SJCRH30 (cell line): Measurements from ENCODE around the gene GNAS. TPM values are rescaled to one million over a fixed set of nuclear protein-coding genes. Genes with fewer than 3 reads are reported as not detected.

Experiments used
- DNase-seq, 2 experiments: peaks; one replicate each; pipeline ENCODE4 v3.0.0-alpha.2; 2015 to 2020
- H3K27ac ChIP-seq: fragments of 250-450 bp; sonication (Bioruptor Pico); 2 replicates; pipeline ENCODE4 v1.5.1; 2020; ENCODE audit warnings: mild to moderate bottlenecking, moderate library complexity
- H3K27me3 ChIP-seq: fragments of 250-450 bp; sonication (Bioruptor Pico); 2 replicates; pipeline ENCODE4 v1.5.1; 2020; ENCODE audit warnings: mild to moderate bottlenecking, moderate library complexity
- H3K36me3 ChIP-seq: fragments of 250-450 bp; sonication (Bioruptor Pico); 2 replicates; pipeline ENCODE4 v1.5.1; 2020; ENCODE audit warnings: mild to moderate bottlenecking, moderate library complexity
- H3K4me1 ChIP-seq: fragments of 250-450 bp; sonication (Bioruptor Pico); 2 replicates; pipeline ENCODE4 v1.5.1; 2020; ENCODE audit warnings: mild to moderate bottlenecking, moderate library complexity
- H3K4me3 ChIP-seq: fragments of 250-450 bp; sonication (Bioruptor Pico); 2 replicates; pipeline ENCODE4 v1.5.1; 2020; ENCODE audit warnings: mild to moderate bottlenecking, moderate library complexity
- H3K9me3 ChIP-seq: fragments of 250-450 bp; sonication (Bioruptor Pico); replicated peaks from 2 replicates; pipeline ENCODE4 v1.5.1; 2020; ENCODE audit warnings: mild to moderate bottlenecking, moderate library complexity
- total RNA-seq: library from RNA; depleted of rRNA; stranded (reverse); fragments of >200 nt; shearing (Covaris generic); gene quantifications from 2 replicates; pipeline ENCODE4 v1.2.3, GENCODE V29; 2014

GNAS gene
- total RNA-seq, 1 experiment from 2014 or later = 2,094 TPM

DNA sequence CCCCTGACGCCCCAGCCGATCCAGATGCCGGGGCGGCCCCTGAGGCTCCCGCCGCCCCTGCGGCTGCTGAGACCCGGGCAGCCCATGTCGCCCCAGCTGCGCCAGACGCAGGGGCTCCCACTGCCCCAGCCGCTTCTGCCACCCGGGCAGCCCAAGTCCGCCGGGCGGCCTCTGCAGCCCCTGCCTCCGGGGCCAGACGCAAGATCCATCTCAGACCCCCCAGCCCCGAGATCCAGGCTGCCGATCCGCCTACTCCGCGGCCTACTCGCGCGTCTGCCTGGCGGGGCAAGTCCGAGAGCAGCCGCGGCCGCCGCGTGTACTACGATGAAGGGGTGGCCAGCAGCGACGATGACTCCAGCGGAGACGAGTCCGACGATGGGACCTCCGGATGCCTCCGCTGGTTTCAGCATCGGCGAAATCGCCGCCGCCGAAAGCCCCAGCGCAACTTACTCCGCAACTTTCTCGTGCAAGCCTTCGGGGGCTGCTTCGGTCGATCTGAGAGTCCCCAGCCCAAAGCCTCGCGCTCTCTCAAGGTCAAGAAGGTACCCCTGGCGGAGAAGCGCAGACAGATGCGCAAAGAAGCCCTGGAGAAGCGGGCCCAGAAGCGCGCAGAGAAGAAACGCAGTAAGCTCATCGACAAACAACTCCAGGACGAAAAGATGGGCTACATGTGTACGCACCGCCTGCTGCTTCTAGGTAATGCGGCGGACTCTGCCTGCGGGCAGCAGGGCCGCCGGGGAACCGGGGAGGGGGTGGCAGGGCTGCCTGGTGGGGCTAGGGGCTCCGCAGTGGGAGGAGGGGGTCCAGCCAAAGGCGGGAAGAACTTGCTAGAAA is 2.3 kb downstream of the GNAS start:
- Histone ChIP-seq H3K27me3 (peaks cover 3% of the 10 kb centered on the region; the same call in 1 of the 2 replicates), H3K27ac (no peak overlapping the region), H3K4me3 (no peak overlapping the region), H3K36me3 (no peaks in the 10 kb centered on the region), H3K9me3 (no peaks in the 10 kb centered on the region; the same call in 1 of the 2 replicates), H3K4me1 (no peaks in the 10 kb centered on the region)
- DNase-seq = no peak

DNA sequence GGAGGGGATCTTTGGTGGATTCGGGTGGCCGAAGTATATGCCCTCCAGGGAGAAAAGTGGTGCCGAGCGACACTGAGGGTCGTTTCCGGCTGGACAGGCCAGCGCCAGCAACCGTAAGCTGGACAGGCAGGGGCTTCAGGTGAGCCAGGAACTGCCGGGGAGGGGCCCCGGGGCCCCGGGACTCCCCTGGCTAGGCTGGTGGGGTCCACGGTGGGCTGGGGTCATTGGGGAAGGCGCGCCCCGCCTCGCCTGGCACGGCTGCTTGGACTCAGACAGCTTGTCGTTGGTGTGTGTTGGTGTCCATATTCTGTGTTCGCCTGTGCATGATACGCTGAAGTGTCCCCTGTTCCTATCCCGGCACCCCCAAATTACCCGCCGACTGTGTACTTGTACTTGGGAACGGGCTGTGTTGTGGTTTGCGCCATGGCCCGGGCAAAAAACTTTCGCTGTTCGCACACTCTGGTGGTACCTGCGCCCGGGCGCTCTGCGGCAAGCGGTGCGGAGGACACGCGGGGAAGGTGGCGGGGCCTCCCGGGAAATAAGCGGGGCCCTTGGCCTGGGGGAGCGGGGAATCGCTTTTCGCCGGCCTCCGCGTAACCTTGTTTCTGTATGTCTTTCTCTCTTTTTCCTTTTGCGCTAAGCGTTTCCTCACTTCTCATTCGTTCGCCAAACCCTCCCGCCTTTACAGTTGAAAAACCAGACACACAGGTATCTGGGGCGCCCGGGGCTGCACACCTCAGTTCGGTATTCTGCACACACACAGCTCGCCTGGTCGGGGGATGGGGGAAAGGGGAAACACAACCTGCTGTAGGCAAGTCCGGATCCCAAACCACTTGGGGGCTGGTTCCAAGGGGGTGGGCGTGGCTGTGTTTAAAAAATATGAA is 3.2 kb downstream of the GNAS start:
- H3K4me1 ChIP-seq = no peaks in the 10 kb centered on the region
- H3K27me3 ChIP-seq = peaks cover 3% of the 10 kb centered on the region; the same call in 1 of the 2 replicates
- no peaks in the 10 kb centered on the region; the same call in 1 of the 2 replicates for H3K9me3 ChIP-seq
- no peak overlapping the region for H3K4me3 ChIP-seq
- DNase-seq = no peak
- no peak overlapping the region for H3K27ac ChIP-seq
- H3K36me3 ChIP-seq = no peaks in the 10 kb centered on the region

DNA sequence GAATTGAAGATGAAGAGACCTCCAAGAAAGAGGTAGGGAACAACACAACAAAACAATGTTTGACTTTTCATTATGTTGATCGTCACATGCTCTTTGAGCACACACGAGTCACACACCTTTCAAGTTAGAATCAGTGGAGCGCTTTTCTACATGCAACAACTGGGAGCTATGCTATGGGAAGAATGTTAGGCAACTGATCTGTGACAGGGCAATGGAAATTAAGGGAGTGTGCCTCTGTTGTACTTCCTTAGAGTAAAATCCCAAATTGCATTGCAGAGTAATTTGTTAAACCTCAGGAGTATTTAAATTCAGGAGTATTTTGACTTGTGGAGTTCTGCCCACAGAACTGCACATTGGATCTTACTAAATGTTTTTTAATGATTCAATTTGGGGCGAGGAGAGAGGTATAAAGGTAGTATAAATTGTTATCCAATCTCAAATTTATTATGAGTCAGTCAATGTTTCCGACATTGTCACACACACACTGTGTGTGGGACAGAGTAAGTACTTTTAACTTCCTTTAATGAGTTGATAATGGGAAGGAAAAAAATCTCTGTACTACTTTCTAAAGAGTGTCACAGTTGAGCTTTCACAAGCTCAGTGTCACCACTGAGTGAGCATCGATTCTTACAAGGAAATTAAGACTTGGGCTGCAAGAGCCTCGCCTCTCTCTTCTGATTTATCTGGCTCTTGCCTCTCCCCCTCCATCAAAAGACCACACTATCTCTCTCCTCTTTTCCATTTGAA is 10.7 kb downstream of the GNAS start:
- H3K27me3 ChIP-seq = 0 out of 2 replicates have a peak, but pooled peaks cover 2% of the 10 kb centered on the region
- no peaks in the 10 kb centered on the region for H3K9me3 ChIP-seq
- no peaks in the 10 kb centered on the region for H3K36me3 ChIP-seq
- no peak for DNase-seq
- no peak overlapping the region for H3K27ac ChIP-seq
- no peaks in the 10 kb centered on the region for H3K4me1 ChIP-seq
- no peak overlapping the region for H3K4me3 ChIP-seq

GRCh38 chr20:58864346-58864745 is 11.8 kb downstream of the GNAS start:
- Histone ChIP-seq H3K4me1 (no peaks in the 10 kb centered on the region), H3K36me3 (no peaks in the 10 kb centered on the region), H3K27me3 (no peaks in the 10 kb centered on the region), H3K4me3 (no peak overlapping the region), H3K27ac (no peak overlapping the region), H3K9me3 (no peaks in the 10 kb centered on the region)
- DNase-seq = peak in 1 of 2 experiments; percentile 64

- Histone ChIP-seq H3K4me1 (peaks cover 4% of the 10 kb centered on the region), H3K4me3 (no peak overlapping the region), H3K27ac (no peak overlapping the region), H3K36me3 (no peaks in the 10 kb centered on the region), H3K9me3 (no peaks in the 10 kb centered on the region), H3K27me3 (no peaks in the 10 kb centered on the region)
- DNase-seq = no peak
Observed at GRCh38 chr20:58865843-58866242, 13.3 kb downstream of the GNAS start.

GRCh38 chr20:58867211-58867610 is 14.7 kb downstream of the GNAS start:
- Histone ChIP-seq H3K9me3 (no peaks in the 10 kb centered on the region; the same call in 1 of the 2 replicates), H3K27me3 (no peaks in the 10 kb centered on the region), H3K36me3 (no peaks in the 10 kb centered on the region), H3K4me1 (peaks cover 6% of the 10 kb centered on the region), H3K4me3 (no peak overlapping the region), H3K27ac (no peak overlapping the region)
- no peak for DNase-seq

GRCh38 chr20:58868795-58869194 is 16.3 kb downstream of the GNAS start:
- H3K9me3 ChIP-seq = no peaks in the 10 kb centered on the region; the same call in 1 of the 2 replicates
- peaks cover 6% of the 10 kb centered on the region for H3K4me1 ChIP-seq
- H3K27me3 ChIP-seq = no peaks in the 10 kb centered on the region
- no peaks in the 10 kb centered on the region for H3K36me3 ChIP-seq
- H3K27ac ChIP-seq = no peak overlapping the region
- no peak for DNase-seq
- no peak overlapping the region for H3K4me3 ChIP-seq

GRCh38 chr20:58869662-58870227 is 17.2 kb downstream of the GNAS start:
- no peak overlapping the region for H3K27ac ChIP-seq
- DNase-seq = no peak
- H3K4me1 ChIP-seq = peaks cover 6% of the 10 kb centered on the region
- H3K36me3 ChIP-seq = no peaks in the 10 kb centered on the region
- no peak overlapping the region for H3K4me3 ChIP-seq
- H3K9me3 ChIP-seq = no peaks in the 10 kb centered on the region; the same call in 1 of the 2 replicates
- no peaks in the 10 kb centered on the region for H3K27me3 ChIP-seq

DNA sequence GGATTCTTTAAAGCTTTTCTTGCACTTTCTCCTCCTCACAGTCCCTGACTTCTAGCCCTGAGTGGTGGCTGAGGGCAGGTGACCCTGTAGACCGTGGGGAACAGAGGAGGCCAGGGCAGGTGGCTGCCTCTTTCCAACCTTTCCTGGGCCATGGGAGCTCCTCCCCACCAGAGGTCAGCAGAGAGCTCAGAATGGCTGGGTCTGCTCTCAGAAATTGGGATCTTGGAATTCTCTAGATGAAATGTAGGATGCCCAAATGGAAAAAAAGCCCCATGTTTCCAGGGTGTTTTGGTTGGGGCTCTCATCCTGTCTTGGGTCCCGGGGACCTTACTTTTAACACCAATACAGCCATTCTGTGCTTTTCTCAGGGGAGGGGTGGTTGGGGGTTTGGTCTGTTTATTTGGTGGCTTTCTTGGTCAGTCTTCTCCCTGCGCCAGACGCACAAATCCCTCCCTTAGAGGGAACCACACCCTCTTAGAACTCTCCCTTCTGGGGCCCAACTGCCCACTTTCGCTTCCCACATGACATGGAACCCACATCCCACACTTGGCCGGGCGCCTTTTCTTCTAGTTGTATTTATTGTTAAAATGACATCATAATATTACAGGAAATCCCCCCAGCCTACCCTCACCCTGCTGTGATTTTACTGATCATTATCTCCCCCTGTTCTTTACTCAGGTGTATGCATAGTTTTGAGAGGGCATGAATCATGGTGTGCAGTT is 17.9 kb downstream of the GNAS start:
- no peak overlapping the region for H3K27ac ChIP-seq
- peak; percentile 81 to 96 for DNase-seq
- no peak overlapping the region for H3K4me3 ChIP-seq
- H3K4me1 ChIP-seq = peaks cover 6% of the 10 kb centered on the region
- no peaks in the 10 kb centered on the region for H3K27me3 ChIP-seq
- H3K36me3 ChIP-seq = no peaks in the 10 kb centered on the region
- no peaks in the 10 kb centered on the region; the same call in 1 of the 2 replicates for H3K9me3 ChIP-seq

GRCh38 chr20:58871533-58872102 is 19.1 kb downstream of the GNAS start:
- H3K27me3 ChIP-seq = no peaks in the 10 kb centered on the region
- H3K9me3 ChIP-seq = no peaks in the 10 kb centered on the region; the same call in 1 of the 2 replicates
- peak in 1 of 2 experiments; percentile 59 for DNase-seq
- H3K4me3 ChIP-seq = no peak overlapping the region
- no peaks in the 10 kb centered on the region for H3K36me3 ChIP-seq
- H3K27ac ChIP-seq = no peak overlapping the region
- H3K4me1 ChIP-seq = peaks cover 6% of the 10 kb centered on the region

DNA sequence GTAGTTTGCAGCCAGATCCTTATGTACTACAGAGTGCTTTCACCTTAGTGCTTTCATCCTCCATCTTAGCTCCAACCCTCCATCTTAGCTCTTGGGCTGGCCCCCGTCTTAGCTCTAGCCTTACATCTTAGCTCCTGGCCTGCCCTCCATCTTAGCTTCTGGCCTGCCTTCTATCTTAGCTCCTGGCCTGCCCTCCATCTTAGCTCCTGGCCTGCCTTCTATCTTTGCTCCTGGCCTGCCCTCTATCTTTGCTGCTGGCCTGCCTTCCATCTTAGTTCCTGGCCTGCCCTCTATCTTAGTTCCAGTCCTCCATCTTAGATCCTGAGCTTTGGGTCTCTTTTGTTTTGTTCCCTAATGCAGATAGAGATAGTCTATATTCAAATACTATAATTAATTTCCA is 22.0 kb downstream of the GNAS start:
- no peak for DNase-seq
- H3K4me3 ChIP-seq = no peak overlapping the region
- peaks cover 6% of the 10 kb centered on the region for H3K4me1 ChIP-seq
- no peaks in the 10 kb centered on the region for H3K27me3 ChIP-seq
- H3K27ac ChIP-seq = no peak overlapping the region
- no peaks in the 10 kb centered on the region for H3K36me3 ChIP-seq
- H3K9me3 ChIP-seq = no peaks in the 10 kb centered on the region; the same call in 1 of the 2 replicates

- peaks cover 6% of the 10 kb centered on the region for H3K4me1 ChIP-seq
- H3K9me3 ChIP-seq = no peaks in the 10 kb centered on the region; the same call in 1 of the 2 replicates
- DNase-seq = no peak
- no peaks in the 10 kb centered on the region for H3K27me3 ChIP-seq
- no peaks in the 10 kb centered on the region for H3K36me3 ChIP-seq
- no peak overlapping the region for H3K4me3 ChIP-seq
- H3K27ac ChIP-seq = no peak overlapping the region
Observed at GRCh38 chr20:58875111-58875510, 22.6 kb downstream of the GNAS start.

DNA sequence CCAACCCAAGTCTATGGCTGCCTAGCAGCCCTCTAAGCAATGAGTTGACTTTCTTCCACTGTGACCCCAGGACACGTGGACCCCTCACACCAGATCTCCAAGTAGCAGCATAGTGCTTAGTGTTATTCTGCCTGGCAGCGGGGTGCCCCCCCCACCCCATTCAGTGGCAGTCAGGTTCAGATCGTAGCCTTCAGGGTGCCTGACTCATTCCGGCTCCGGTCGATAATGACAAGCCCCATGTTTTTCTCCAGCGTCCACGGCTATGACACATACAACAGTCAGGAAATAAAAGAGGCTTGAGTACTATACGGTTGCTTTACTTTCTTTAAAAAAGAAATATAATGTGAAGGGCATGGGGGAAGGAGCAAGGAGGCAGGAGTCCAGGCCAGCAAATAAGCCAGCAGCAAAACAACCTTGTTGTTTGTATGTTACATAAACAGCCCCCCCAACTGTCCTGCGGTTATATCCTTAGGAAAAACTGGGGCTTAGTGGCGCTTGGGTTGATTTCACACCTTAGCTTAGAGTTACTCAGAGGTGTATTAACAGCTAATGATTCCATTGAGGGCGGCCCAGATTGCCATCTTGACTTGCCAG is 23.1 kb downstream of the GNAS start:
- DNase-seq = no peak
- Histone ChIP-seq H3K27me3 (no peaks in the 10 kb centered on the region), H3K9me3 (no peaks in the 10 kb centered on the region; the same call in 1 of the 2 replicates), H3K4me1 (peaks cover 4% of the 10 kb centered on the region), H3K4me3 (no peak overlapping the region), H3K27ac (no peak overlapping the region), H3K36me3 (no peaks in the 10 kb centered on the region)
